K562 (cell line): ENCODE measurements around the gene NXN. TPM values are rescaled to one million over a fixed set of nuclear protein-coding genes. Genes with fewer than 3 reads are reported as not detected.

Experiments used
- ATAC-seq: fragments of 200-7000 bp; cut with Tn5 transposase; 3 replicates; pipeline ENCODE4 v1.9.1; 2020; ENCODE audit warnings: moderate library complexity
- BruUV-seq: library from RNA; stranded (reverse); fragments of 400-500 nt; replicated peaks from 2 replicates; lab custom pipeline; 2021; lab: Mats Ljungman, UMichigan
- CTCF ChIA-PET: fragments of 300-600 bp; formaldehyde crosslinking; extraction: SDS; loops from one replicate; lab custom pipeline; 2021; ENCODE audit warnings: low intra/inter-chr PET ratio; lab: Yijun Ruan, JAX
- POLR2A ChIA-PET: fragments of 300-600, 350-650 bp; sonication (Branson Sonifier 250); formaldehyde crosslinking; extraction: SDS; loops from one replicate; lab custom pipeline; 2021; ENCODE audit warnings: antibody characterized with exemption, inconsistent platforms; lab: Yijun Ruan, JAX
- DNase-seq, 4 experiments: peaks; one replicate each; pipeline versions ENCODE4 v3.0.0 to v3.0.0-alpha.2; 2011 to 2018; ENCODE audit warnings: low spot score in 3 of 4, mixed read lengths in 3 of 4; ENCODE audit errors: extremely low read depth in 1 of 4
- FAIRE-seq: peaks from 2 replicates; lab custom pipeline; 2011; peaks lifted over from hg19 to GRCh38; lab: Jason Lieb, UNC
- H2AFZ ChIP-seq: 2 replicates; pipeline ENCODE4 v1.6.0; 2011; ENCODE audit warnings: low read depth, low read length, control low read depth, inconsistent platforms
- H3K27ac ChIP-seq: fragments of 200-600 bp; 3 replicates; pipeline ENCODE4 v1.8.0; 2011; ENCODE audit warnings: low read depth, mild to moderate bottlenecking, control low read depth, inconsistent platforms, low read length, moderate library complexity, mixed read lengths; ENCODE audit errors: extremely low read depth
- H3K27me3 ChIP-seq, 2 experiments: fragments of 300-600 bp in 1 of 2; 2 replicates in 1 of 2; 3 replicates in 1 of 2; pipeline versions ENCODE4 v1.6.0 to v1.8.0; 2011; ENCODE audit warnings: inconsistent platforms in 2 of 2, low read length in 2 of 2, mild to moderate bottlenecking in 1 of 2, mixed read lengths in 1 of 2, moderate library complexity in 1 of 2; ENCODE audit not compliant: control insufficient read depth in 2 of 2, insufficient read depth in 2 of 2
- H3K36me3 ChIP-seq: fragments of 300-600 bp; 3 replicates; pipeline ENCODE4 v1.8.0; 2011; ENCODE audit warnings: mild to moderate bottlenecking, low read length, inconsistent platforms; ENCODE audit not compliant: control insufficient read depth, insufficient read depth
- H3K4me1 ChIP-seq, 2 experiments: fragments of 200-600 bp in 1 of 2; replicated peaks in 1 of 2; 2 replicates in 1 of 2; 3 replicates in 1 of 2; pipeline versions ENCODE4 v1.5.1 to v1.8.0; 2011; ENCODE audit warnings: inconsistent platforms in 2 of 2, low read length in 2 of 2, mild to moderate bottlenecking in 1 of 2, mixed read lengths in 1 of 2, moderate library complexity in 1 of 2; ENCODE audit not compliant: control insufficient read depth in 2 of 2, insufficient read depth in 2 of 2
- H3K4me2 ChIP-seq: 2 replicates; pipeline ENCODE4 v1.6.1; 2011; ENCODE audit warnings: low read length, control low read depth, inconsistent platforms, mixed read lengths; ENCODE audit not compliant: insufficient read depth
- H3K4me3 ChIP-seq: fragments of 200-600 bp; sonication (generic), shearing (Covaris generic); 2 replicates; pipeline ENCODE4 v1.5.1; 2016; ENCODE audit warnings: control low read depth, inconsistent platforms
- H3K79me2 ChIP-seq: fragments of 200-600 bp; 3 replicates; pipeline ENCODE4 v1.8.0; 2011; ENCODE audit warnings: low read length, inconsistent platforms; ENCODE audit not compliant: control insufficient read depth, insufficient read depth
- H3K9ac ChIP-seq, 2 experiments: 2 replicates each; pipeline versions ENCODE4 v1.6.0 to v1.6.1; 2011; ENCODE audit warnings: low read depth in 2 of 2, low read length in 2 of 2, control low read depth in 1 of 2, inconsistent platforms in 1 of 2, mild to moderate bottlenecking in 1 of 2, mixed read lengths in 1 of 2; ENCODE audit not compliant: insufficient read depth in 1 of 2
- H3K9me1 ChIP-seq: one replicate; pipeline ENCODE4 v1.6.0; 2011; ENCODE audit warnings: inconsistent platforms, mild to moderate bottlenecking, low read length, moderate library complexity; ENCODE audit not compliant: control insufficient read depth, insufficient read depth
- H3K9me3 ChIP-seq: replicated peaks from 2 replicates; pipeline ENCODE4 v1.5.1; 2011; ENCODE audit warnings: low read depth, low read length, inconsistent platforms; ENCODE audit not compliant: control insufficient read depth, insufficient read depth
- H4K20me1 ChIP-seq: replicated peaks from 2 replicates; pipeline ENCODE4 v1.6.1; 2011; ENCODE audit warnings: low read length, inconsistent platforms, mixed read lengths; ENCODE audit not compliant: control insufficient read depth, insufficient read depth
- CSDE1 ChIP-seq, 2 experiments: fragments of 450-650 bp; IDR thresholded peaks; 2 replicates each; pipeline ENCODE4 v1.6.1; 2016; ENCODE audit warnings: mild to moderate bottlenecking in 1 of 2
- E4F1 ChIP-seq: fragments of 250-450 bp; sonication (Bioruptor Pico); IDR thresholded peaks from 2 replicates; pipeline ENCODE4 v1.5.0; 2021; ENCODE audit warnings: mild to moderate bottlenecking, borderline replicate concordance
- ELF4 ChIP-seq: fragments of 450-650 bp; formaldehyde crosslinking; IDR thresholded peaks from 2 replicates; pipeline ENCODE4 v1.4.0; 2022; ENCODE audit warnings: missing genetic modification characterization
- ELK1 ChIP-seq: sonication (generic); formaldehyde crosslinking; IDR thresholded peaks from 2 replicates; pipeline ENCODE4 v1.8.1; 2022; ENCODE audit warnings: missing genetic modification reagents
- GATA2 ChIP-seq: sonication (generic); formaldehyde crosslinking; IDR thresholded peaks from 2 replicates; pipeline ENCODE4 v1.4.0; 2020; ENCODE audit warnings: mild to moderate bottlenecking, missing genetic modification reagents
- HES1 ChIP-seq: fragments of 450-650 bp; IDR thresholded peaks from 2 replicates; pipeline ENCODE4 v1.6.1; 2016; ENCODE audit warnings: low read depth, mild to moderate bottlenecking, moderate library complexity
- MNT ChIP-seq, 2 experiments: fragments of 450-650 bp; conservative IDR thresholded peaks; 2 replicates each; pipeline ENCODE4 v1.6.1; 2017; ENCODE audit warnings: mild to moderate bottlenecking in 2 of 2, moderate library complexity in 2 of 2
- SLC30A9 ChIP-seq: fragments of 250-450 bp; sonication (Bioruptor Pico); IDR thresholded peaks from 2 replicates; pipeline ENCODE4 v1.8.0; 2022; ENCODE audit warnings: mild to moderate bottlenecking, moderate library complexity
- SRSF1 ChIP-seq: fragments of 200-400 bp; formaldehyde crosslinking; IDR thresholded peaks from 2 replicates; pipeline ENCODE4 v1.6.1; 2017; ENCODE audit warnings: mild to moderate bottlenecking, low read depth, low read length, moderate library complexity
- TRIM28 ChIP-seq: fragments of 450-650 bp; IDR thresholded peaks from 2 replicates; pipeline ENCODE4 v1.6.1; 2017
- ZFP36 ChIP-seq: fragments of 150-350 bp; IDR thresholded peaks from 2 replicates; pipeline ENCODE4 v1.6.1; 2018; ENCODE audit warnings: low read length, low read depth; ENCODE audit not compliant: partially characterized antibody
- ZNF280A ChIP-seq: fragments of 450-650 bp; IDR thresholded peaks from 2 replicates; pipeline ENCODE4 v1.6.1; 2018; ENCODE audit warnings: mild to moderate bottlenecking, low read depth; ENCODE audit not compliant: partially characterized antibody
- ZNF511 ChIP-seq: sonication (generic); formaldehyde crosslinking; IDR thresholded peaks from 2 replicates; pipeline ENCODE4 v1.8.0; 2022; ENCODE audit warnings: mild to moderate bottlenecking, missing genetic modification reagents
- WGBS: fragments of 100-300 bp; shearing (Covaris generic); methylation state at CpG from one replicate; pipeline ENCODE4 v1.1.6; 2016; ENCODE audit warnings: low coverage, mixed read lengths; ENCODE audit not compliant: insufficient coverage; ENCODE audit errors: missing lambda C conversion rate; 5-methylcytosine and 5-hydroxymethylcytosine counted together
- in situ Hi-C: fragments of 300-500 bp; cut with MboI; formaldehyde crosslinking; loops from 4 replicates; pipeline ENCODE4 v1.15.0; 2018; ENCODE audit warnings: inconsistent platforms, mixed read lengths
- intact Hi-C: fragments of 100-400 bp; cut with micrococcal nuclease; formaldehyde crosslinking; loops from 2 replicates; pipeline ENCODE4 v1.14.2; 2022
- polyA plus RNA-seq, 8 experiments: library from polyadenylated mRNA; depleted of rRNA in 4 of 8; stranded (reverse) in 5 of 8; unstranded in 3 of 8; fragments of >200 nt; fragmentation: Nextera tagmentation in 2 of 8; fragmentation: Illumina TruSeq in 1 of 8; extraction: Ambion mirVana in 2 of 8; extraction: Trizol in 1 of 8; gene quantifications; 2 replicates each; pipeline versions ENCODE4 v1.2.1 to v1.2.3, GENCODE V29; 2011 to 2014; ENCODE audit warnings: inconsistent platforms in 1 of 8, missing spikeins in 1 of 8
- total RNA-seq, 7 experiments: library from RNA; depleted of rRNA in 6 of 7; stranded (reverse); fragments of >200 nt in 6 of 7; fragmentation: Illumina TruSeq in 2 of 7; extraction: Trizol in 2 of 7; gene quantifications; 2 replicates each; pipeline versions ENCODE4 v1.2.1 to v1.2.3, GENCODE V29; 2011 to 2021; ENCODE audit warnings: low replicate concordance in 1 of 7

NXN gene
- total and polyA plus RNA-seq, 9 of the 15 experiments (the other 6 are each of a cell fraction or from before 2014, with no cell fraction given): 0.08 to 0.39 (median 0.29) TPM; not detected in 5

GRCh38 chr17:751269-752001, 228.1 kb downstream of the NXN start:
- Histone ChIP-seq H3K9ac (peak overlapping the region; percentile 90 to 96), H4K20me1 (peaks cover 8% of the 10 kb centered on the region; the same call in 1 of the 2 replicates), H3K9me1 (no peaks in the 10 kb centered on the region), H3K4me1 (peaks cover 10 to 12% of the 10 kb centered on the region in 2 experiments; a peak in 3 of 5 replicates), H2AFZ (peak overlapping the region; percentile 94), H3K79me2 (peaks cover 46% of the 10 kb centered on the region), H3K4me2 (peak overlapping the region; percentile 91), H3K36me3 (peaks cover 33% of the 10 kb centered on the region), H3K27ac (peak overlapping the region; percentile 91), H3K27me3 (no peaks in the 10 kb centered on the region), H3K9me3 (no peaks in the 10 kb centered on the region), H3K4me3 (peak overlapping the region; percentile 74)
- ChIA-PET CTCF (no interaction called here), POLR2A (interaction anchor here (0.9 to 1.2 kb wide), 2 partner anchors 9 to 14 kb away, joined by 3 to 9 read pairs; no protein-coding TSS in a partner anchor)
- TSS peak; percentile 48 for BruUV-seq
- peak in 3 of 4 experiments; percentile 20 to 37 (median 23) for DNase-seq
- WGBS: under 1% methylated on average over 24 of the region's 49 CpGs
- intact Hi-C loops: no loop called here
- ATAC-seq: peak; percentile 62
- FAIRE-seq: no peak
- in situ Hi-C loops: no loop called here
- TF ChIP-seq ELK1 (CRISPR knock-in tag) (no peak), ELF4 (no peak), MNT (conservative IDR thresholded peaks at IDR 0.05) (peak in 1 of 2 experiments; percentile 71; a peak in 2 of 4 replicates), HES1 (no peak), SLC30A9 (CRISPR knock-in tag) (no peak), TRIM28 (no peak), GATA2 (no peak), ZNF511 (no peak), ZNF280A (no peak), SRSF1 (no peak), CSDE1 (IDR thresholded peaks at IDR 0.05) (no peak), E4F1 (no peak), ZFP36 (no peak)
